Right hindlimb (tissue), 1 donor: ENCODE data around the gene BEND6.
"Not testable (repeated sequence)": the region's sequence is repeated elsewhere in the genome, so short reads cannot be mapped to it uniquely, and the experiment has no call there.

Experiments
- DNase-seq: peaks from one replicate; pipeline ENCODE4 v3.0.0-alpha.2; 2018

Gene BEND6

GRCh38 chr6:56986611-56987010 lies 31.7 kb downstream of the BEND6 start:
- DNase-seq = no peak

GRCh38 chr6:56988145-56988544 lies 33.2 kb downstream of the BEND6 start:
- no peak for DNase-seq

- DNase-seq = no peak
Measured at GRCh38 chr6:56992036-56992435, 37.1 kb downstream of the BEND6 start.

GRCh38 chr6:56992703-56993102 lies 37.8 kb downstream of the BEND6 start:
- no peak for DNase-seq

GRCh38 chr6:56995347-56995902 lies 40.5 kb downstream of the BEND6 start:
- no peak for DNase-seq

GRCh38 chr6:56996401-56996800 lies 41.5 kb downstream of the BEND6 start:
- no peak for DNase-seq

- no peak for DNase-seq
Measured at GRCh38 chr6:56999049-56999448, 44.1 kb downstream of the BEND6 start.

GRCh38 chr6:56999748-57000147 lies 44.8 kb downstream of the BEND6 start:
- not testable (repeated sequence) for DNase-seq

GRCh38 chr6:57002197-57002596 lies 47.3 kb downstream of the BEND6 start:
- no peak for DNase-seq

- no peak for DNase-seq
Measured at GRCh38 chr6:57004292-57004691, 49.4 kb downstream of the BEND6 start.

- DNase-seq = no peak
Measured at GRCh38 chr6:57006101-57006500, 51.2 kb downstream of the BEND6 start.

- not testable (repeated sequence) for DNase-seq
Measured at GRCh38 chr6:57008069-57008468, 53.2 kb downstream of the BEND6 start.

GRCh38 chr6:57013521-57013926 lies 58.6 kb downstream of the BEND6 start:
- no peak for DNase-seq

GRCh38 chr6:57017069-57017468 lies 62.2 kb downstream of the BEND6 start:
- DNase-seq = no peak

GRCh38 chr6:57017841-57018240 lies 62.9 kb downstream of the BEND6 start:
- DNase-seq = no peak

GRCh38 chr6:57019434-57019833 lies 64.5 kb downstream of the BEND6 start:
- no peak for DNase-seq

GRCh38 chr6:57021086-57021720 lies 66.3 kb downstream of the BEND6 start:
- DNase-seq = no peak

GRCh38 chr6:57024321-57024720 lies 69.4 kb downstream of the BEND6 start:
- no peak for DNase-seq

GRCh38 chr6:57024775-57025174 lies 69.9 kb downstream of the BEND6 start:
- DNase-seq = no peak

GRCh38 chr6:57026001-57026400 lies 71.1 kb downstream of the BEND6 start:
- DNase-seq = no peak

- no peak for DNase-seq
Measured at GRCh38 chr6:57027301-57027700, 72.4 kb downstream of the BEND6 start.

- DNase-seq = no peak
Measured at GRCh38 chr6:57029213-57029612, 74.3 kb downstream of the BEND6 start.

GRCh38 chr6:57033228-57033627 lies 78.3 kb downstream of the BEND6 start:
- no peak for DNase-seq

- no peak for DNase-seq
Measured at GRCh38 chr6:57035549-57035948, 80.6 kb downstream of the BEND6 start.

- DNase-seq = no peak
Measured at GRCh38 chr6:57038906-57039305, 84.0 kb downstream of the BEND6 start.
